Activated naive CD4-positive, alpha-beta T cell treated with anti-CD3 and anti-CD28 coated beads, Interleukin-2, amount 10 ng/mL, durations not matched to agents 7 days and 5 days (primary cell): ENCODE measurements around the gene SRSF8.

Experiments used
- CTCF ChIA-PET: fragments of 350-600 bp; sonication (Branson Sonifier 250); formaldehyde crosslinking; loops from one replicate; lab custom pipeline; 2021; ENCODE audit warnings: antibody characterized with exemption; lab: Charles Lee
- DNase-seq: peaks from one replicate; pipeline ENCODE4 v3.0.0-alpha.2; 2020
- H3K27ac Mint-ChIP-seq: one replicate; pipeline ENCODE4 v1.8.0; 2021; ENCODE audit warnings: mild to moderate bottlenecking, moderate library complexity, mixed read lengths
- H3K27me3 Mint-ChIP-seq: one replicate; pipeline ENCODE4 v1.8.0; 2021; ENCODE audit warnings: mild to moderate bottlenecking, mixed read lengths
- H3K36me3 Mint-ChIP-seq: one replicate; pipeline ENCODE4 v1.8.0; 2021; ENCODE audit warnings: mixed read lengths
- H3K4me1 Mint-ChIP-seq: one replicate; pipeline ENCODE4 v1.8.0; 2021; ENCODE audit warnings: mixed read lengths
- H3K4me3 Mint-ChIP-seq: one replicate; pipeline ENCODE4 v1.8.0; 2021; ENCODE audit warnings: mild to moderate bottlenecking, moderate library complexity, mixed read lengths
- H3K9me3 Mint-ChIP-seq: one replicate; pipeline ENCODE4 v1.8.0; 2021; ENCODE audit warnings: mixed read lengths

SRSF8 gene

GRCh38 chr11:95055283-95055897, 11.3 kb upstream of the SRSF8 start:
- H3K4me3 Mint-ChIP-seq = no peak overlapping the region
- DNase-seq = no peak
- H3K27me3 Mint-ChIP-seq = peaks cover 48% of the 10 kb centered on the region
- no peaks in the 10 kb centered on the region for H3K36me3 Mint-ChIP-seq
- H3K9me3 Mint-ChIP-seq = no peaks in the 10 kb centered on the region
- H3K27ac Mint-ChIP-seq = no peak overlapping the region
- CTCF ChIA-PET = no interaction called here
- H3K4me1 Mint-ChIP-seq = no peaks in the 10 kb centered on the region

DNA sequence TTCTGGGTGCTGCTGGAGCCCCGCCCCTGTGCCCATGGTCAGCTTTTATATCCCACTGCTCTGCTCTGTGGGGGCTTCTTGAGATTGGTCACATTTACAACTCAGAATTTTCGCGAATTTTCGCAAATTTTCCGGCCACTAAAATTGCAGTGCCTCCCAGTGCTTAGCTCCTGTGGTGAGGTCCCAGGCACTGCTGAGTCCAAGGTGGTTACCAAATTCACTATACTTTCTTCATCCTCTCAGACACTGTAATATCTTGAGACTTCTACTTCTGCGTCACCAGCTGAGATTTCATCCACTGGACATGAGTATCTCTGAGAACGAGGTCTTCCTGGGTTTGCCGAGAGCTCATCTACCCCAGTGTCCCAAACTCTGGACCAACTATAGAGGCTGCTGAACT, 8.8 kb upstream of the SRSF8 start:
- Mint-ChIP-seq H3K27me3 (peaks cover 60% of the 10 kb centered on the region), H3K27ac (no peak overlapping the region), H3K4me3 (no peak overlapping the region), H3K9me3 (no peaks in the 10 kb centered on the region), H3K4me1 (no peaks in the 10 kb centered on the region), H3K36me3 (no peaks in the 10 kb centered on the region)
- CTCF ChIA-PET = interaction anchor here (2.5 kb wide), 1 partner anchor 9 kb away, joined by 7 read pairs; the partner anchor contains the start of gene SRSF8
- DNase-seq = no peak

- H3K27ac Mint-ChIP-seq = no peak overlapping the region
- no peaks in the 10 kb centered on the region for H3K36me3 Mint-ChIP-seq
- H3K9me3 Mint-ChIP-seq = no peaks in the 10 kb centered on the region
- H3K4me1 Mint-ChIP-seq = no peaks in the 10 kb centered on the region
- CTCF ChIA-PET = interaction anchor here (2.5 kb wide), 1 partner anchor 8 kb away, joined by 7 read pairs; the partner anchor contains the start of gene SRSF8
- no peak for DNase-seq
- H3K27me3 Mint-ChIP-seq = peaks cover 54% of the 10 kb centered on the region
- H3K4me3 Mint-ChIP-seq = no peak overlapping the region
These were observed 8.1 kb upstream of the SRSF8 start for GRCh38 chr11:95058621-95059020.

DNA sequence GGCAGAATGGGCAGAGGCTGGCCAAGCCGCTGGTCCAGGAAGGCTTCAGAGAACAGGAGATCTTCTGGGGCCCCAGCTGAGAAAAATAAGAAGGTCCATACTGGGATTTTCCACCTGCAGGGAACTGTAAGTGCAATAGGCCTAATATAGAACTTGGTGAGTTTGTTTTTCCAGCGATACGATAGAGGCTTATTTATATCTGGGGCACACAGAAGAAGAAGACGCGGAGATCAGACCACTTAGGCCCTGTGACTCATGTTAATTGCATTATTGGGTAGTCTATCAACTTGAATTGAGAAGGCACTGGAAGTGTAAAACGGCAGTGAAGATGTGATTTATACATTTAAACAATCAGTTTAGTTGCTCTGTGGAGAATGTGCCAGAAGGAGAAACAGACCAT, 7.7 kb upstream of the SRSF8 start:
- DNase-seq = no peak

GRCh38 chr11:95065336-95065735, 1.4 kb upstream of the SRSF8 start:
- peaks cover 11% of the 10 kb centered on the region for H3K36me3 Mint-ChIP-seq
- peaks cover 18% of the 10 kb centered on the region for H3K4me1 Mint-ChIP-seq
- CTCF ChIA-PET = interaction anchor here (8.5 to 10.1 kb wide), 2 partner anchors 74 to 85 kb away, joined by 87 to 133 read pairs; no protein-coding TSS in a partner anchor
- H3K27me3 Mint-ChIP-seq = peaks cover 16% of the 10 kb centered on the region
- H3K27ac Mint-ChIP-seq = no peak overlapping the region
- H3K4me3 Mint-ChIP-seq = no peak overlapping the region
- DNase-seq = no peak
- no peaks in the 10 kb centered on the region for H3K9me3 Mint-ChIP-seq

More for the DNA sequence above, 7.7 kb upstream of the SRSF8 start:
- no peaks in the 10 kb centered on the region for H3K36me3 Mint-ChIP-seq
- no peak overlapping the region for H3K27ac Mint-ChIP-seq
- peaks cover 49% of the 10 kb centered on the region for H3K27me3 Mint-ChIP-seq
- CTCF ChIA-PET = no interaction called here
- no peak overlapping the region for H3K4me3 Mint-ChIP-seq
- H3K4me1 Mint-ChIP-seq = no peaks in the 10 kb centered on the region
- H3K9me3 Mint-ChIP-seq = no peaks in the 10 kb centered on the region

DNA sequence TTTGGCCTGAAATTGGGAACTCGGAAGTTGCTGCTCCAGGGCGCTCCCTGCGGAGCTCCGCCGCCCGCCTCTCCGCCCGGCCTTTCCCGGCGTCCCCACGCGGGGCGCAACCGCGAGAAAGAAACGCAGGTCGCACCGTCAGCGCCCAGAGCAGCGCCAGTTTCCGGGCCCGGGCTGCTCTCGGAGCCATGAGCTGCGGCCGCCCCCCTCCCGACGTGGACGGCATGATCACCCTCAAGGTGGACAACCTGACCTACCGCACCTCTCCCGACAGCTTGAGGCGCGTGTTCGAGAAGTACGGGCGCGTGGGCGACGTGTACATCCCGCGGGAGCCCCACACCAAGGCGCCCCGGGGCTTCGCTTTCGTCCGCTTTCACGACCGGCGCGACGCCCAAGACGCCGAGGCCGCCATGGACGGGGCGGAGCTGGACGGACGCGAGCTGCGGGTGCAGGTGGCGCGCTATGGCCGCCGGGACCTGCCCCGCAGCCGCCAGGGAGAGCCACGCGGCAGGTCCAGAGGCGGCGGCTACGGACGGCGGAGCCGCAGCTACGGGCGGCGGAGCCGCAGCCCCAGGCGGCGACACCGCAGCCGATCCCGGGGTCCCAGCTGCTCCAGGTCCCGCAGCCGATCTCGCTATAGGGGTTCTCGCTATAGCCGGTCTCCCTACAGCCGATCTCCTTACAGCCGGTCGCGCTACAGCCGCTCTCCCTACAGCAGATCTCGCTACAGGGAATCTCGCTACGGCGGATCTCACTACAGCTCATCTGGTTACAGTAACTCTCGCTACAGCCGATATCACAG, 521 bp downstream of the SRSF8 start:
- peaks cover 17% of the 10 kb centered on the region for H3K36me3 Mint-ChIP-seq
- H3K27ac Mint-ChIP-seq = peak overlapping the region; percentile 97
- H3K27me3 Mint-ChIP-seq = peaks cover 6% of the 10 kb centered on the region
- H3K9me3 Mint-ChIP-seq = no peaks in the 10 kb centered on the region
- peak overlapping the region; percentile 89 for H3K4me3 Mint-ChIP-seq
- peaks cover 24% of the 10 kb centered on the region for H3K4me1 Mint-ChIP-seq
- CTCF ChIA-PET = interaction anchor here (0.8 to 10.1 kb wide), 16 partner anchors 9 to 688 kb away, joined by 3 to 143 read pairs (median 4); partner anchors contain the start of genes CWC15, ENDOD1 and KDM4D
- peak; percentile 83 for DNase-seq

- Mint-ChIP-seq H3K27me3 (peaks cover under 1% of the 10 kb centered on the region), H3K36me3 (peaks cover 17% of the 10 kb centered on the region), H3K4me3 (peak overlapping the region; percentile 89), H3K27ac (peak overlapping the region; percentile 97), H3K4me1 (peaks cover 24% of the 10 kb centered on the region), H3K9me3 (no peaks in the 10 kb centered on the region)
- peak; percentile 64 for DNase-seq
- CTCF ChIA-PET = interaction anchor here (0.9 to 10.1 kb wide), 15 partner anchors 8 to 688 kb away, joined by 3 to 143 read pairs (median 5); partner anchors contain the start of genes CWC15, ENDOD1 and KDM4D
These were observed 1.1 kb downstream of the SRSF8 start for GRCh38 chr11:95067841-95068219.

DNA sequence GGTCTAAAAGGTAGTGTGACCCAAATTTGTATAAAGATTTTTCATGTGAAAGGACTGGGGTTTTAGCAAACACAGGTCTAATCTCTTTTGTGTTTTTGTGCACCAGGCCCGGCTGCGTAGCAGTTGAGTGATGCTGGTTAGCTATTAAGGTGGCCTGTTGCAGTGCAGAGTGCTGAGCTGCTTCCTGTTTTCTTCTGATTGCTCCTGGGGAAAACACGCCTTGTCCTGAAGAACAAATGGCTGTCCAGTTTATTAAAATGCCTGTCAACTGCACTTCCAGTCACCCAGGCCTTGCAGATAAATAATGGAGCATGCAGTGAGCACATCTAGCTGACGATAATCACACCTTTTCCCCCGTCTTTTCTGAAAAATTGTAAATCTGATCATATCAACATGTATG, 1.8 kb downstream of the SRSF8 start:
- peak; percentile 85 for DNase-seq
- no peaks in the 10 kb centered on the region for H3K9me3 Mint-ChIP-seq
- peak overlapping the region; percentile 97 for H3K27ac Mint-ChIP-seq
- H3K4me3 Mint-ChIP-seq = peak overlapping the region; percentile 89
- no peaks in the 10 kb centered on the region for H3K27me3 Mint-ChIP-seq
- H3K4me1 Mint-ChIP-seq = peaks cover 24% of the 10 kb centered on the region
- CTCF ChIA-PET = interaction anchor here (0.9 to 10.1 kb wide), 10 partner anchors 10 to 637 kb away, joined by 3 to 143 read pairs (median 6); partner anchors contain the start of gene ENDOD1
- H3K36me3 Mint-ChIP-seq = peaks cover 19% of the 10 kb centered on the region

GRCh38 chr11:95070471-95070870, 3.8 kb downstream of the SRSF8 start:
- CTCF ChIA-PET = interaction anchor here (1.0 to 10.1 kb wide), 9 partner anchors 11 to 97 kb away, joined by 3 to 143 read pairs (median 6); partner anchors contain the start of genes CWC15, ENDOD1 and KDM4D
- DNase-seq = no peak
- no peaks in the 10 kb centered on the region for H3K9me3 Mint-ChIP-seq
- peaks cover 19% of the 10 kb centered on the region for H3K36me3 Mint-ChIP-seq
- no peak overlapping the region for H3K4me3 Mint-ChIP-seq
- no peak overlapping the region for H3K27ac Mint-ChIP-seq
- H3K27me3 Mint-ChIP-seq = no peaks in the 10 kb centered on the region
- H3K4me1 Mint-ChIP-seq = peaks cover 24% of the 10 kb centered on the region

GRCh38 chr11:95072948-95073347, 6.2 kb downstream of the SRSF8 start:
- Mint-ChIP-seq H3K36me3 (peaks cover 14% of the 10 kb centered on the region), H3K4me3 (no peak overlapping the region), H3K4me1 (peaks cover 25% of the 10 kb centered on the region), H3K27me3 (peaks cover 3% of the 10 kb centered on the region), H3K9me3 (no peaks in the 10 kb centered on the region), H3K27ac (no peak overlapping the region)
- CTCF ChIA-PET = interaction anchor here (1.0 to 10.1 kb wide), 5 partner anchors 8 to 77 kb away, joined by 3 to 143 read pairs (median 87); partner anchors contain the start of gene ENDOD1
- no peak for DNase-seq

DNA sequence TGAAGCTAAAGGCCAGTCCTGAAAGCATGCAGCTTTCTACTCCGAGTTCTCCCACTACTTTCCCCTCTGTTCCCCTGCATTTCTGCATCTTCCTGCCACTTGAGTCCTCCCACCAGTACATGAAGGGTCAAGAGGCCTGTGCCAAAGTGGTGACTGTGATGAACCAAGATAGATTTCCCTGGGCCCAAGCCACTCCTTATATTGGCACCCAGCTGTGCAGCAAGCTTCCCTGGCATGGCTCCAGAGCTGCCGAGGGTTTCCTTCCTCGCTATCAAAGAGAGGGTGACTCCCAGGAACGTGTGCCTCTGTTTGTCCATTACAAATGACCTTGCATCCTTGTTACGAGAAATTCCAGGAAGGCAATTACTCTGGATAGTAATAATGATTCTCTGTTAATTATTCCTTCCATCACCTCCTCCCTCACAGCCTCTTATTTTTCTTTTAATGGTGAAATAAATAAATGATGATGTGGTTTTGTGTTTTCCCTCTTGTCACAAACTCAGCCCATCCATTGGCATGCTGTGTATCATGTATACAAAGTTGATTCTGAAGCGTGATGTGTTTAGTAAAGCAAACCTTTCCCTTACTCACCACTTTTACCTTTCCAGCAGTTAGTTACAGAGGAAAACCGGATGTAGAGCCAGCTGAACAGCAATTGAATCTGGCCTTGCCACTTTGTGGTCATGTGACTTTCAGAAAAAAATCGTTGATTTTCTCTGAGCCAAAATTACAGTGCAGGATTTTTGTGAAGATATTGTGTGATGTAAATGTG, 8.3 kb downstream of the SRSF8 start:
- no peaks in the 10 kb centered on the region for H3K9me3 Mint-ChIP-seq
- CTCF ChIA-PET = interaction anchor here (1.8 to 10.1 kb wide), 3 partner anchors 15 to 75 kb away, joined by 8 to 143 read pairs (median 133); partner anchors contain the start of gene ENDOD1
- peaks cover 7% of the 10 kb centered on the region for H3K27me3 Mint-ChIP-seq
- peaks cover 15% of the 10 kb centered on the region for H3K4me1 Mint-ChIP-seq
- H3K27ac Mint-ChIP-seq = peak overlapping the region; percentile 11
- H3K4me3 Mint-ChIP-seq = no peak overlapping the region
- peaks cover 8% of the 10 kb centered on the region for H3K36me3 Mint-ChIP-seq
- DNase-seq = no peak

- CTCF ChIA-PET = interaction anchor here (1.0 to 1.8 kb wide), 4 partner anchors 8 to 15 kb away, joined by 3 to 8 read pairs (median 3); partner anchors contain the start of genes ENDOD1 and SRSF8
- H3K4me3 Mint-ChIP-seq = no peak overlapping the region
- H3K36me3 Mint-ChIP-seq = peaks cover 2% of the 10 kb centered on the region
- peaks cover 7% of the 10 kb centered on the region for H3K27me3 Mint-ChIP-seq
- H3K27ac Mint-ChIP-seq = no peak overlapping the region
- DNase-seq = no peak
- peaks cover 9% of the 10 kb centered on the region for H3K4me1 Mint-ChIP-seq
- no peaks in the 10 kb centered on the region for H3K9me3 Mint-ChIP-seq
These were observed 9.7 kb downstream of the SRSF8 start for GRCh38 chr11:95076416-95076815.

- H3K36me3 Mint-ChIP-seq = peaks cover 2% of the 10 kb centered on the region
These were observed 10.3 kb downstream of the SRSF8 start for GRCh38 chr11:95076981-95077380.

More at GRCh38 chr11:95076981-95077380, 10.3 kb downstream of the SRSF8 start:
- no peak for DNase-seq
- Mint-ChIP-seq H3K4me1 (peaks cover 13% of the 10 kb centered on the region), H3K27me3 (peaks cover 7% of the 10 kb centered on the region), H3K27ac (no peak overlapping the region), H3K9me3 (no peaks in the 10 kb centered on the region), H3K4me3 (no peak overlapping the region)
- CTCF ChIA-PET = interaction anchor here (0.9 to 1.8 kb wide), 5 partner anchors 8 to 14 kb away, joined by 3 to 8 read pairs (median 3); partner anchors contain the start of genes ENDOD1 and SRSF8
